Keratinocyte (primary cell): ENCODE measurements around the gene RASGRF2.

Source experiments
- CTCF ChIP-seq, 3 experiments: IDR thresholded peaks in 1 of 3; conservative IDR thresholded peaks in 1 of 3; optimal IDR thresholded peaks in 1 of 3; 2 replicates in 2 of 3; 3 replicates in 1 of 3; pipeline versions ENCODE3 to v1.5.1; 2011; ENCODE audit warnings: low read length in 3 of 3, mild to moderate bottlenecking in 3 of 3, moderate library complexity in 2 of 3, control low read depth in 1 of 3, inconsistent platforms in 1 of 3; ENCODE audit not compliant: insufficient read depth in 2 of 3; ENCODE audit errors: extremely low read depth in 1 of 3
- EZH2 ChIP-seq: IDR thresholded peaks from one replicate; pipeline ENCODE4 v1.6.1; 2012; ENCODE audit warnings: inconsistent platforms, mild to moderate bottlenecking, low read length, moderate library complexity

DNA sequence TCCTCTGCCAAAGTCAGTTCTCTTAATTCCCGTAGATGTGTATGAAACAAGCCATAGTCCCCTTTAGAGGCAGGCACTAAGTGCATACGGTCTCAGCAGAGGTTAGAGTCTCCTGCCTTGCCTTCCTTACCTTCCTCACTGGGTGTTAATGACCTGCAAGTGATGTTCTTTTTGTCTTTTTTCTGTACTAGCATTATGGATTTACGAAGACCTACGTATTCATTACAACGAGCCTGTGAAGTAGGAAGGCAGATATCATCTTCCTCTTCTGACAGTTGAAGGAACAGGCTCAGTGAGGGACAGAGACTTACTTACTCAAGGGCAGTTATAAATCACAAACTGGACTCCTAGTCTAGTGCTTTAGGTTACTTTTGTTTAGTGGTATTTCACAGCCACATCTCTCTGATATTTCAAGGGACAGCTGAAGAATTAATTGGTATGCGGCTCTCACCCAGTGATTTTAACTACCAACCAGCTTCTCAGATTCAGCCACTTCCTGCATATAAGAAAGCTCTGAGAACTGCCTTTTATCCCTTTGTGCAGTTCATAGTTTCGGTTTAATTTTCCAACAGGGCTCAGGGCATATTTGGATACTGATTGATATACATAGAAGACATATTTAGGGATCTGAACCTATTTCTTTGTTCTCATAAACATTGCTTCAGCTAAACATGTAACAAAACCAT lies 187.9 kb downstream of the RASGRF2 start:
- no peak for TF ChIP-seq CTCF (optimal IDR thresholded peaks at IDR 0.05 in 1 of 3, IDR thresholded peaks at IDR 0.05 in 1 of 3, conservative IDR thresholded peaks at IDR 0.05 in 1 of 3; ENCODE audit: extremely low read depth in 1 of 3, insufficient read depth in 2 of 3, low read length in 3 of 3)
- TF ChIP-seq EZH2 = no peak
